Raji (cell line): ENCODE results near the gene PPP1R2.

Experiments
- POLR2A ChIP-seq: IDR thresholded peaks from 2 replicates; pipeline ENCODE4 v1.6.1; 2011; ENCODE audit warnings: low read depth, low read length, control low read depth; ENCODE audit not compliant: insufficient read depth

PPP1R2 gene

DNA sequence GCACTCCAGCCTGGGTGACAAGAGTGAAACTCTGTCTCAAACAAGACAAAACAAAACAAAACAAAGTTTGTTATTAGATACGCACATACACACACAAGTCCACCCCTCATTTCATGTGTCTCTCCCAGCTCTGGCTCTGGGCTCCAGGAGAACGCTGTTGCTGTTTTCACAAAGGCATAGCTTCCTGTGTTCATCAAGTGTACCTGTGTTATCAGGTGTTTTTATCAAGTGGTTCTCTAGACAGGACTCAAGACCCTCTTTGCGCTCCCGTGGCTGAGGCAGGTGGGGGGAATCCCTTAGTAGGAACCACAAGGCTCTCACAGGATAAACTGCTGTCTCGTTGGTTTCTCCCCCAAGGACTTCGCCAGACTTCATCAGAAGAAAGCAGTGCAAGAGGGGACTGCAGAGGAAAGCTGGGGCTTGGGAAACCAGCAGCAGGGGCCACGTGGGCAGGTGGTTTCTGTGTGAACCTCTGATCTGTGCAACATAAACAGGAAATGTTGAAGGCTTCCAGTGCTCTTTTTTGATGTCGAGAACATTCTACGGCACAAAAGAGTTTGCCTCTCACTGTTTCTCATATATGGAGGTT, 6.9 kb upstream of the PPP1R2 start:
- TF ChIP-seq POLR2A = 0 out of 2 replicates have a peak, but pooled peaks have one; percentile 22

DNA sequence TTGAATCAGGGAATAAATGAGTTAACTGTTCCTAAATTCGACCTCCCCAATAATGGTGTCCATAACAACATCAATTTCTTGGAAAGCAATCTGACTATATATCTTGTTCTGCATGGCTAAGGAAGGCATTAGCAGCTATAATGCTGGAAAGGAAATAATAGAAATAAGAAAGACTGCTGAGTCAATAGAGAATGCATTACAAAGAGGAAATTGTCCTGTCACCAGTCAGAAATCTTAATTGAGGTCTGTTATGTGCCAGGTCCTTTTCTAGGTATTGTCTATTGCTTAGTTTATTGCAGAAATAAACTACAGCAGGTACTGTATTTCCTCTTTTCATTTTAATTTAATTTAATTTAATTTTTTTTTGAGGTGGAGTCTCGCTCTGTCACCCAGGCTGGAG, 5.9 kb upstream of the PPP1R2 start:
- TF ChIP-seq POLR2A = no peak

DNA sequence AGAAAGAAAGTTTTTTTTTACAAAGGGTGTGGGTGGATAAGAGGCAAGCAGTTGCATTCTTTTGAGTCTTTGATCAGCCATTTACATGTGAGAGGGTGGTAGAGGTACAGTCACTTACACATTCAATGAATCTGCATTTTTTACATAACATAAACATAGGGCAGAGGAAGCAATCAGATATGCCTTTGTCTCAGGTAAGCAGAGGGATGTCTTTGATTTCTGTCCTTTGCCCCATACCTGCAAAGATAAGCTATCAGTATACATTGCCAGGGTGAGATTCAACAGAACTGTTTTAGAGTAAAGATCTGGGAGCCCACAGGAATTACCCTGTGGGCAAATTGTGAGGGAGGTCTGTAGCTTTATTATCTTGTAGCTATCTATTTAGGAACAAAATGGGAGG, 5.4 kb upstream of the PPP1R2 start:
- TF ChIP-seq POLR2A = no peak

- TF ChIP-seq POLR2A = no peak
These were observed 4.9 kb upstream of the PPP1R2 start for GRCh38 chr3:195548006-195548405.

- no peak for TF ChIP-seq POLR2A
These were observed 3.0 kb upstream of the PPP1R2 start for GRCh38 chr3:195546130-195546560.

- no peak for TF ChIP-seq POLR2A
These were observed 1.5 kb upstream of the PPP1R2 start for GRCh38 chr3:195544634-195545033.

- TF ChIP-seq POLR2A = no peak
These were observed 1.1 kb upstream of the PPP1R2 start for GRCh38 chr3:195544230-195544536.

DNA sequence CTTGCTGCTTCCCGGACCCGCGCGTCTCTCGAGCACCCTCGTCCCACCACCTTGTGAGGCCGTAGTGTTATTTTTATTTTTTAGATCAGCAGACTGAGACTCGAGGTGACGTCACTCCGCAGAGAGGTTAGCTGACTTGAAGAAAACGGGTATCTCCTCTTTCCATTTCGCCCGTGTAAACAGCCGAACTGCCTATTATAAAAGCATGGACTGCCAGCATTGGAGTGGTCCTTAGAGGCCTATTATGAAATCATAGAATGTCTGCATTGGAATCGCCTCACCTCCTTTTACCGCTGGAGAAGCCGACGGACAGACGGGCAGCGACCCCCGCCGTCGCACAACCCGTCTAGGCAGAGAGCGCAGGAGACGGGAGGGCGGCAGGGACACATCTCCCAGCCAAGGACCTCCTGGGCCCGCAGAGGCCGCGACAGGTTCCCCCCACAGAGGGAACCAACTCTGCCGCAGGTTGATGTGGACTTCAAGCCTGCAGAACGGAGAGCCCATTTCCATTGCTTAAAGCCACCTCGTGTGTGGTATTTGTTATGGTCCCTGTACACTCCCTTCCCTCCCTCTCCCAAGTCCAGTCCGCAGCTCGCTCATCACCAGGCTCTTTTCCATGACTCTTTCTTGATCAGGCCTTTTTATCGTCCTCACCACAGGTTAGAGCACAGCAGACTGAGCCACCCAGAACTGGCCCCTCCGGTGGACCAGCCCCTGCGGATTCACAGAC, 540 bp upstream of the PPP1R2 start:
- no peak; the same call in 1 of the 2 replicates for TF ChIP-seq POLR2A

- TF ChIP-seq POLR2A = no peak
These were observed 818 bp downstream of the PPP1R2 start for GRCh38 chr3:195542316-195542697.

GRCh38 chr3:195540511-195540910, 2.6 kb downstream of the PPP1R2 start:
- TF ChIP-seq POLR2A = no peak

- no peak for TF ChIP-seq POLR2A
These were observed 3.1 kb downstream of the PPP1R2 start for GRCh38 chr3:195540027-195540426.

- no peak for TF ChIP-seq POLR2A
These were observed 3.6 kb downstream of the PPP1R2 start for GRCh38 chr3:195539479-195539878.

GRCh38 chr3:195537995-195538394, 5.1 kb downstream of the PPP1R2 start:
- TF ChIP-seq POLR2A = no peak

DNA sequence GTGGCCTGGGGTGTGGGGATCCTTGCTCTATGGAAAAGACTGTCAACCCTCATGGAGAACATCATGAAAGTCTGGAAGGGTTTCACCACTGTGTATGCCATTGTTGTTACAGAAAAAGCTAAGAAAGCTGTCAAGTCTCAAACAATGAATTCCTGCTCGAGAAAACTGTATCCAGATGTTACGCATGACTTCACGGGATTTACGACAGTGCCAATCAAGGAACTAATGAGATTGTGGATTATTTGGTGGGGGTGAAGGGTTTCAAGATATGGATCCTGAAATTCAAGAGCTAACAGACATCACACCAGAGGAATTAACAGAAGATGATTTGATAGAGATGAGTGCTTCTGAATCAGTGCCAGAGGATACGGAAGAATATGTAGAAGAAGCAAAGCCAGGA, 7.8 kb downstream of the PPP1R2 start:
- TF ChIP-seq POLR2A = no peak

GRCh38 chr3:195532834-195533233, 10.3 kb downstream of the PPP1R2 start:
- no peak for TF ChIP-seq POLR2A

- TF ChIP-seq POLR2A = no peak
These were observed 10.8 kb downstream of the PPP1R2 start for GRCh38 chr3:195532345-195532744.

- no peak for TF ChIP-seq POLR2A
These were observed 11.4 kb downstream of the PPP1R2 start for GRCh38 chr3:195531683-195532082.
